IMR-90 (cell line): ENCODE measurements around the gene BCAS3. TPM values are rescaled to one million over a fixed set of nuclear protein-coding genes. Genes with fewer than 3 reads are reported as not detected.

Experiments
- ATAC-seq: fragments of 200-7000 bp; cut with Tn5 transposase; 2 replicates; pipeline ENCODE4 v1.9.1; 2020; ENCODE audit warnings: low read depth, mild to moderate bottlenecking, moderate library complexity
- BruUV-seq: library from RNA; stranded (reverse); fragments of 400-500 nt; replicated peaks from 2 replicates; lab custom pipeline; 2021; lab: Mats Ljungman, UMichigan
- CTCF ChIA-PET: fragments of 300-600 bp; formaldehyde crosslinking; extraction: SDS; loops from one replicate; lab custom pipeline; 2021; ENCODE audit warnings: antibody characterized with exemption; lab: Yijun Ruan, JAX
- POLR2A ChIA-PET: fragments of 300-600 bp; sonication (Branson Sonifier 250); formaldehyde crosslinking; loops from one replicate; lab custom pipeline; 2022; ENCODE audit warnings: antibody characterized with exemption; ENCODE audit not compliant: unreplicated experiment; lab: Charles Lee
- DNase-seq: peaks from one replicate; pipeline ENCODE4 v3.0.0; 2013
- H2AFZ ChIP-seq: replicated peaks from 2 replicates; pipeline ENCODE3; 2013; ENCODE audit warnings: low read length, mild to moderate bottlenecking; ENCODE audit not compliant: poor library complexity
- H2AK5ac ChIP-seq: 2 replicates; pipeline ENCODE4 v1.6.1; 2013; ENCODE audit warnings: low read depth, low read length, inconsistent platforms
- H2AK9ac ChIP-seq: replicated peaks from 2 replicates; pipeline ENCODE3; 2013; ENCODE audit warnings: mild to moderate bottlenecking, low read depth, low read length, moderate library complexity; ENCODE audit not compliant: poor library complexity
- H2BK120ac ChIP-seq: 2 replicates; pipeline ENCODE4 v1.6.1; 2013; ENCODE audit warnings: low read depth, low read length, inconsistent platforms
- H2BK15ac ChIP-seq: 3 replicates; pipeline ENCODE4 v1.6.1; 2013; ENCODE audit warnings: low read depth, low read length, inconsistent platforms
- H2BK20ac ChIP-seq: 2 replicates; pipeline ENCODE4 v1.6.1; 2013; ENCODE audit warnings: low read depth, mild to moderate bottlenecking, inconsistent platforms, low read length, moderate library complexity
- H2BK5ac ChIP-seq: 2 replicates; pipeline ENCODE4 v1.6.1; 2013; ENCODE audit warnings: mild to moderate bottlenecking, low read depth, low read length, inconsistent platforms; ENCODE audit not compliant: poor library complexity, severe bottlenecking
- H3K14ac ChIP-seq: replicated peaks from 2 replicates; pipeline ENCODE4 v1.6.1; 2013; ENCODE audit warnings: low read depth, low read length, inconsistent platforms
- H3K18ac ChIP-seq: 2 replicates; pipeline ENCODE4 v1.6.1; 2013; ENCODE audit warnings: low read depth, low read length, control low read depth
- H3K23ac ChIP-seq: 2 replicates; pipeline ENCODE4 v1.6.1; 2013; ENCODE audit warnings: low read depth, low read length, inconsistent platforms
- H3K27ac ChIP-seq: 2 replicates; pipeline ENCODE4 v1.5.1; 2013; ENCODE audit warnings: mild to moderate bottlenecking, control low read depth, low read length; ENCODE audit not compliant: insufficient read depth
- H3K27me3 ChIP-seq: 2 replicates; pipeline ENCODE4 v1.6.1; 2013; ENCODE audit warnings: low read length; ENCODE audit not compliant: control insufficient read depth, insufficient read depth
- H3K36me3 ChIP-seq: 2 replicates; pipeline ENCODE4 v1.6.1; 2013; ENCODE audit warnings: low read length, mixed read lengths; ENCODE audit not compliant: control insufficient read depth, insufficient read depth
- H3K4ac ChIP-seq: 2 replicates; pipeline ENCODE4 v1.6.1; 2013; ENCODE audit warnings: low read depth, low read length, inconsistent platforms
- H3K4me1 ChIP-seq: 2 replicates; pipeline ENCODE4 v1.6.1; 2013; ENCODE audit warnings: low read length, mixed read lengths; ENCODE audit not compliant: control insufficient read depth, insufficient read depth
- H3K4me2 ChIP-seq: 2 replicates; pipeline ENCODE4 v1.6.1; 2013; ENCODE audit warnings: low read depth, mild to moderate bottlenecking, control low read depth, low read length, moderate library complexity
- H3K4me3 ChIP-seq: 2 replicates; pipeline ENCODE4 v1.5.1; 2013; ENCODE audit warnings: low read depth, mild to moderate bottlenecking, control low read depth, low read length, moderate library complexity; ENCODE audit not compliant: insufficient read depth
- H3K56ac ChIP-seq: 2 replicates; pipeline ENCODE4 v1.6.1; 2013; ENCODE audit warnings: low read length, inconsistent platforms; ENCODE audit not compliant: insufficient read depth; ENCODE audit errors: extremely low read depth
- H3K79me1 ChIP-seq, 2 experiments: 2 replicates each; pipeline ENCODE4 v1.6.1; 2013; ENCODE audit warnings: low read length in 2 of 2, inconsistent platforms in 1 of 2, low read depth in 1 of 2
- H3K9ac ChIP-seq: 2 replicates; pipeline ENCODE4 v1.6.1; 2013; ENCODE audit warnings: low read depth, low read length, control low read depth
- H3K9me1 ChIP-seq: 2 replicates; pipeline ENCODE4 v1.6.1; 2013; ENCODE audit warnings: low read length, inconsistent platforms; ENCODE audit not compliant: insufficient read depth
- H3K9me3 ChIP-seq: 2 replicates; pipeline ENCODE4 v1.6.1; 2013; ENCODE audit warnings: low read length; ENCODE audit not compliant: control insufficient read depth, insufficient read depth
- H4K20me1 ChIP-seq: 2 replicates; pipeline ENCODE4 v1.6.1; 2013; ENCODE audit warnings: low read length, inconsistent platforms; ENCODE audit not compliant: insufficient read depth
- H4K5ac ChIP-seq: 2 replicates; pipeline ENCODE4 v1.6.1; 2013; ENCODE audit warnings: mild to moderate bottlenecking, low read depth, low read length, control low read depth
- H4K8ac ChIP-seq, 2 experiments: 2 replicates each; pipeline ENCODE4 v1.6.1; 2013; ENCODE audit warnings: low read depth in 2 of 2, low read length in 2 of 2, control low read depth in 1 of 2, inconsistent platforms in 1 of 2
- H4K91ac ChIP-seq: 2 replicates; pipeline ENCODE4 v1.6.1; 2013; ENCODE audit warnings: low read depth, low read length, inconsistent platforms; ENCODE audit not compliant: insufficient read depth
- BHLHE40 ChIP-seq: fragments of 150-350 bp; IDR thresholded peaks from 2 replicates; pipeline ENCODE4 v1.6.1; 2016; ENCODE audit warnings: mild to moderate bottlenecking, low read depth, low read length
- CTCF ChIP-seq: conservative IDR thresholded peaks from 2 replicates; pipeline ENCODE4 v1.5.1; 2012; ENCODE audit warnings: mild to moderate bottlenecking, low read depth, low read length, improper control_type of control experiment
- RAD21 ChIP-seq: IDR thresholded peaks from 2 replicates; pipeline ENCODE4 v1.6.1; 2012; ENCODE audit warnings: low read length, improper control_type of control experiment
- RFX5 ChIP-seq: IDR thresholded peaks from 2 replicates; pipeline ENCODE4 v1.8.0; 2012; ENCODE audit warnings: low read depth, mild to moderate bottlenecking, low read length, moderate library complexity
- SMC3 ChIP-seq: fragments of 150-350 bp; IDR thresholded peaks from 2 replicates; pipeline ENCODE4 v1.6.1; 2016; ENCODE audit warnings: low read depth, mild to moderate bottlenecking, antibody characterized with exemption, low read length, moderate library complexity
- WGBS, 2 experiments: methylation state at CpG; one replicate each; pipeline versions ENCODE4 v1.1.5 to v1.1.7; 2013; ENCODE audit warnings: missing lambda C conversion rate in 2 of 2; ENCODE audit not compliant: insufficient read length in 1 of 2; ENCODE audit errors: extremely low coverage in 2 of 2; 5-methylcytosine and 5-hydroxymethylcytosine counted together
- dilution Hi-C: fragments of 300-500 bp; cut with HindIII; formaldehyde crosslinking; loops from one replicate; pipeline ENCODE4 v1.14.3; 2018; ENCODE audit warnings: low sequenced_read_pairs; ENCODE audit not compliant: unreplicated experiment
- in situ Hi-C: fragments of 300-500 bp; cut with MboI; formaldehyde crosslinking; loops from 3 replicates; pipeline ENCODE4 v1.14.3; 2019; ENCODE audit warnings: low sequenced_read_pairs, inconsistent platforms, mixed read lengths
- intact Hi-C: fragments of 100-400 bp; cut with micrococcal nuclease; formaldehyde crosslinking; loops from 2 replicates; pipeline ENCODE4 v1.10.0; 2022
- polyA plus RNA-seq, 3 experiments: library from polyadenylated mRNA; depleted of rRNA; stranded (reverse); fragments of >200 nt; gene quantifications; 2 replicates each; pipeline ENCODE4 v1.2.3, GENCODE V29; 2012; ENCODE audit warnings: low replicate concordance in 1 of 3
- total RNA-seq: library from RNA; depleted of rRNA; stranded (reverse); fragments of >200 nt; gene quantifications from 2 replicates; pipeline ENCODE4 v1.2.3, GENCODE V29; 2012

The BCAS3 gene
- total and polyA plus RNA-seq, 2 of the 4 experiments (the other 2 are of a cell fraction): 6.3 to 27.1 TPM

GRCh38 chr17:61000911-61001310 lies 323.3 kb downstream of the BCAS3 start:
- Histone ChIP-seq H3K4ac (peak overlapping the region; percentile 14; the same call in 1 of the 2 replicates), H3K27me3 (no peaks in the 10 kb centered on the region), H3K9me1 (peaks cover 2% of the 10 kb centered on the region; the same call in 1 of the 2 replicates), H3K4me1 (no peaks in the 10 kb centered on the region), H2BK15ac (no peak overlapping the region), H3K4me2 (peak overlapping the region; percentile 80), H3K56ac (no peak overlapping the region), H2BK120ac (peak overlapping the region; percentile 69; the same call in 1 of the 2 replicates), H3K79me1 (peaks cover 0 to 3% of the 10 kb centered on the region in 2 experiments; a peak in 1 of 4 replicates), H3K14ac (no peak overlapping the region; the same call in 1 of the 2 replicates), H2AFZ (no peak overlapping the region), H4K20me1 (no peaks in the 10 kb centered on the region), H2BK5ac (peak overlapping the region; percentile 80), H2AK5ac (no peak overlapping the region), H3K9me3 (no peaks in the 10 kb centered on the region), H3K18ac (peak overlapping the region; percentile 9; the same call in 1 of the 2 replicates), H4K8ac (peak overlapping the region in 1 of 2 experiments; percentile 71; a peak in 2 of 4 replicates), H2AK9ac (no peak overlapping the region), H3K36me3 (no peaks in the 10 kb centered on the region), H2BK20ac (peak overlapping the region; percentile 50; the same call in 1 of the 2 replicates), H3K9ac (peak overlapping the region; percentile 46; the same call in 1 of the 2 replicates), H4K91ac (no peak overlapping the region), H3K27ac (0 out of 2 replicates have a peak overlapping the region, but pooled peaks have one; percentile 5), H3K4me3 (no peak overlapping the region; the same call in 1 of the 2 replicates), H3K23ac (0 out of 2 replicates have a peak overlapping the region, but pooled peaks have one; percentile 35), H4K5ac (no peak overlapping the region)
- ChIA-PET CTCF (interaction anchor here (0.6 to 1.8 kb wide), 11 partner anchors 12 to 411 kb away, joined by 3 to 10 read pairs (median 3); no protein-coding TSS in a partner anchor), POLR2A (interaction anchor here (1.0 kb wide), 1 partner anchor 405 kb away, joined by 3 read pairs; no protein-coding TSS in a partner anchor)
- ATAC-seq (peak; percentile 87), DNase-seq (peak; percentile 81)
- dilution Hi-C loops (no loop called here), in situ Hi-C loops (loop anchor here (5.0 kb wide), 1 partner anchor 391 kb away; no protein-coding TSS in a partner anchor), intact Hi-C loops (loop anchor here (1.0 to 5.0 kb wide), 4 partner anchors 30 to 398 kb away; partner anchors contain the start of gene TBX2)
- peak; percentile 61 for TF ChIP-seq CTCF
- TF ChIP-seq RAD21: peak; percentile 55
- TF ChIP-seq BHLHE40: no peak
- peak; percentile 63 for TF ChIP-seq SMC3
- no peak for TF ChIP-seq RFX5
- BruUV-seq: no TSS peak
- no CpG with 5 or more reads among the region's 2 CpGs for WGBS, 2 experiments
